Measurements from ENCODE around the gene PITPNM1.

DNA sequence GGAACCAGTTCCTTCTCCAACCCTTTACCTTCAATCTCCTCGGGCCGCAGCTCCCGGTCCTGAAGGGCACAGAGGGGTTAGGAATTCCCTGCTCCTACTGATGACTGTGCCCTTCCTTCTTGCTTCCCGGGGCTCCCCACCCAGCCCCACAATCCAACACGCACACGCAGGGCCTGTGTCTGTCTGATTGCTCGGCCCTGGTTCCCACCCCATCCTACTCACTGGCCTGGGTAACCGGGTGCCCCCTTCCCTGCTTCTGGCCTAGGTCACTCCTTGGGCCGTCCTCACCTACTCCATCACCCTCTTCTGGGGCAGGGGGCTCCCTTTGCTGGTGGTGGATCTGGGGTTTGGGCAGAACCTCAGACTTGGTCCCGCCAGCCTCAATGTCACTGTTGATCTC is 16.8 kb upstream of the PITPNM1 start:
- no peak for TF ChIP-seq EZH2 (IDR thresholded peaks at IDR 0.05; ENCODE audit: low read length, missing control alignments)
- TF ChIP-seq CTCF (conservative IDR thresholded peaks at IDR 0.05 in 1 of 2, IDR thresholded peaks at IDR 0.05 in 1 of 2; ENCODE audit: low read depth in 1 of 2, low read length in 2 of 2) = no peak

Measured in fibroblast of lung (primary cell).